ENCODE results near the gene PLAC1. TPM values are rescaled to one million over a fixed set of nuclear protein-coding genes. Genes with fewer than 3 reads are reported as not detected.

PLAC1 gene
- total and polyA plus RNA-seq, 2 of the 4 experiments (the other 2 are of a cell fraction): 0.36 to 0.74 TPM

GRCh38 chrX:134688839-134689238 lies 30.6 kb upstream of the PLAC1 start:
- H3K9me3 ChIP-seq (ENCODE audit: control insufficient read depth, insufficient read depth, low read length): no peaks in the 10 kb centered on the region
- no peak overlapping the region for H4K5ac ChIP-seq (ENCODE audit: low read depth, low read length)
- H2AK9ac ChIP-seq (replicated peaks; ENCODE audit: low read depth, low read length, poor library complexity): no peak overlapping the region
- peak overlapping the region; percentile 37; the same call in 1 of the 2 replicates for H2BK20ac ChIP-seq (ENCODE audit: low read depth, low read length)
- no peak; the same call in 1 of the 2 replicates for ATAC-seq (ENCODE audit: low read depth)
- in situ Hi-C loops (cut with MboI; ENCODE audit: low sequenced_read_pairs): no loop called here
- no peak overlapping the region for H4K91ac ChIP-seq (ENCODE audit: insufficient read depth, low read depth, low read length)
- no peaks in the 10 kb centered on the region; the same call in 1 of the 2 replicates for H3K9me1 ChIP-seq (ENCODE audit: insufficient read depth, low read length)
- peaks cover 3% of the 10 kb centered on the region for H3K4me1 ChIP-seq (ENCODE audit: control insufficient read depth, insufficient read depth, low read length)
- no peaks in the 10 kb centered on the region for H3K79me1 ChIP-seq (ENCODE audit: low read depth in 1 of 2, low read length in 2 of 2)
- no peak overlapping the region for H3K56ac ChIP-seq (ENCODE audit: extremely low read depth, insufficient read depth, low read length)
- POLR2A ChIA-PET (ENCODE audit: unreplicated experiment): no interaction called here
- H2BK120ac ChIP-seq (ENCODE audit: low read depth, low read length): no peak overlapping the region
- no peak overlapping the region for H2AFZ ChIP-seq (replicated peaks; ENCODE audit: low read length, poor library complexity)
- H4K8ac ChIP-seq (ENCODE audit: low read depth in 2 of 2, low read length in 2 of 2): no peak overlapping the region
- no peak overlapping the region for H3K27ac ChIP-seq (ENCODE audit: insufficient read depth, low read length)
- H3K27me3 ChIP-seq (ENCODE audit: control insufficient read depth, insufficient read depth, low read length): no peaks in the 10 kb centered on the region
- H2BK15ac ChIP-seq (ENCODE audit: low read depth, low read length): no peak overlapping the region
- TF ChIP-seq SMC3 (IDR thresholded peaks at IDR 0.05; ENCODE audit: low read depth, low read length) (no peak), MXI1 (IDR thresholded peaks at IDR 0.05; ENCODE audit: borderline replicate concordance, low read depth, low read length) (no peak), MAFK (IDR thresholded peaks at IDR 0.05; ENCODE audit: low read depth, low read length) (no peak), CHD1 (IDR thresholded peaks at IDR 0.05; ENCODE audit: low read depth, low read length) (no peak), FOS (IDR thresholded peaks at IDR 0.05; ENCODE audit: low read depth, low read length) (no peak)
- no peak overlapping the region for H3K4me3 ChIP-seq (ENCODE audit: insufficient read depth, low read depth, low read length)
- no peak overlapping the region for H3K4ac ChIP-seq (ENCODE audit: low read depth, low read length)
- WGBS, 2 experiments (ENCODE audit: extremely low coverage in 2 of 2, insufficient read length in 1 of 2): 0% methylated on average over 1 of the region's 1 CpG; no CpG with 5 or more reads in 1 of the 2 experiments
- no peaks in the 10 kb centered on the region for H3K36me3 ChIP-seq (ENCODE audit: control insufficient read depth, insufficient read depth, low read length)
- CTCF ChIA-PET: no interaction called here
- H3K4me2 ChIP-seq (ENCODE audit: low read depth, low read length): no peak overlapping the region
- peak; percentile 76 for DNase-seq
- no TSS peak for BruUV-seq (replicated peaks)
- intact Hi-C loops (cut with micrococcal nuclease): no loop called here
- H3K9ac ChIP-seq (ENCODE audit: low read depth, low read length): no peak overlapping the region
- H3K14ac ChIP-seq (replicated peaks; ENCODE audit: low read depth, low read length): no peak overlapping the region
- H2BK5ac ChIP-seq (ENCODE audit: low read depth, low read length, poor library complexity, severe bottlenecking): no peak overlapping the region
- H3K23ac ChIP-seq (ENCODE audit: low read depth, low read length): no peak overlapping the region
- no peak overlapping the region for H3K18ac ChIP-seq (ENCODE audit: low read depth, low read length)
- no peaks in the 10 kb centered on the region for H4K20me1 ChIP-seq (ENCODE audit: insufficient read depth, low read length)
- no peak overlapping the region for H2AK5ac ChIP-seq (ENCODE audit: low read depth, low read length)
- dilution Hi-C loops (cut with HindIII; ENCODE audit: low sequenced_read_pairs, unreplicated experiment): no loop called here

Data from IMR-90 (cell line).